ENCODE measurements around the gene STPG3.

The STPG3 gene

GRCh38 chr9:137269231-137269772, 18.2 kb downstream of the STPG3 start:
- no peak for TF ChIP-seq CTCF (IDR thresholded peaks at IDR 0.05; ENCODE audit: low read depth, low read length)
- Histone ChIP-seq H3K9me3 (no peaks in the 10 kb centered on the region), H3K4me1 (no peaks in the 10 kb centered on the region), H3K4me3 (ENCODE audit: low read depth, low read length) (no peak overlapping the region), H3K36me3 (peaks cover 41% of the 10 kb centered on the region), H3K27me3 (no peaks in the 10 kb centered on the region)
- DNase-seq, result no peak

- TF ChIP-seq CTCF (IDR thresholded peaks at IDR 0.05; ENCODE audit: low read depth, low read length), result no peak
- H3K4me1 ChIP-seq, result no peaks in the 10 kb centered on the region; the same call in 1 of the 2 replicates
- no peak for DNase-seq
- H3K4me3 ChIP-seq (ENCODE audit: low read depth, low read length), result no peak overlapping the region
- no peaks in the 10 kb centered on the region for H3K27me3 ChIP-seq
- no peaks in the 10 kb centered on the region for H3K9me3 ChIP-seq
- H3K36me3 ChIP-seq, result peaks cover 33% of the 10 kb centered on the region
Observed at GRCh38 chr9:137270929-137271695, 20.0 kb downstream of the STPG3 start.

GRCh38 chr9:137271696-137272076, 20.6 kb downstream of the STPG3 start:
- peaks cover 33% of the 10 kb centered on the region for H3K36me3 ChIP-seq
- no peaks in the 10 kb centered on the region for H3K27me3 ChIP-seq
- peaks cover 5% of the 10 kb centered on the region for H3K4me1 ChIP-seq
- no peak overlapping the region for H3K4me3 ChIP-seq (ENCODE audit: low read depth, low read length)
- no peak for TF ChIP-seq CTCF (IDR thresholded peaks at IDR 0.05; ENCODE audit: low read depth, low read length)
- H3K9me3 ChIP-seq, result no peaks in the 10 kb centered on the region
- DNase-seq, result no peak

- no peaks in the 10 kb centered on the region for H3K9me3 ChIP-seq
- H3K36me3 ChIP-seq, result peaks cover 33% of the 10 kb centered on the region
- H3K4me3 ChIP-seq (ENCODE audit: low read depth, low read length), result no peak overlapping the region
- no peak for TF ChIP-seq CTCF (IDR thresholded peaks at IDR 0.05; ENCODE audit: low read depth, low read length)
- peaks cover 12% of the 10 kb centered on the region for H3K4me1 ChIP-seq
- no peak for DNase-seq
- no peaks in the 10 kb centered on the region for H3K27me3 ChIP-seq
Observed at GRCh38 chr9:137272241-137273094, 21.4 kb downstream of the STPG3 start.

- Histone ChIP-seq H3K4me3 (ENCODE audit: low read depth, low read length) (no peak overlapping the region), H3K4me1 (peaks cover 12% of the 10 kb centered on the region), H3K36me3 (peaks cover 28% of the 10 kb centered on the region), H3K9me3 (no peaks in the 10 kb centered on the region), H3K27me3 (no peaks in the 10 kb centered on the region)
- DNase-seq, result no peak
- TF ChIP-seq CTCF (IDR thresholded peaks at IDR 0.05; ENCODE audit: low read depth, low read length), result no peak
Observed at GRCh38 chr9:137273095-137273490, 22.0 kb downstream of the STPG3 start.

All from BE2C (cell line).